NOMO-1 treated with dmso at 0.1 percent for 144 hours (cell line): ENCODE data around the gene HSPB9.
A peak's percentile ranks its signal among the peaks of the same experiment; 100 is the strongest.
"Not testable (repeated sequence)": the region's sequence is repeated elsewhere in the genome, so short reads cannot be mapped to it uniquely, and the experiment has no call there.

Source experiments
- DNase-seq: peaks from one replicate; lab custom pipeline; 2025; ENCODE audit not compliant: unreplicated experiment; lab: John Stamatoyannopoulos, UW

The HSPB9 gene

DNA sequence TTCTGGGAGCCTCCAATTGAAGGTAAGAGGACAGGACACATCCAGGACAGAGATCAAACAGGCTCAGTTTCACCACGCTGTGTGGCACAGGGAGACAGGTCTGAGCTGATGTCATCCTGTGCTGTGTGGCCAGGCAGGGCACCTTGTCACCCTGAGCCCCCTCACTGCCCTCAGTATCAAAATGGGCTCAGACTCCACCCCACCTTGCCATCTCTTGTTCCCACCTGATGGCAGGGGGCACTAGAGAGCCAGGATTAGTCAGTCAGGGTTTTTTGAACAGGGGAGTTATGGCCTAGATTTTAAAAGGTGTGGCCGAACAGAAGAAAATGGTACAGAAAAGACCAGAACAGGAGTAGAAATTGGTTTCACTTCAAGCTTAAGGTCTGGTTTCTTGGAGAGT, 4.1 kb upstream of the HSPB9 start:
- DNase-seq: no peak

DNA sequence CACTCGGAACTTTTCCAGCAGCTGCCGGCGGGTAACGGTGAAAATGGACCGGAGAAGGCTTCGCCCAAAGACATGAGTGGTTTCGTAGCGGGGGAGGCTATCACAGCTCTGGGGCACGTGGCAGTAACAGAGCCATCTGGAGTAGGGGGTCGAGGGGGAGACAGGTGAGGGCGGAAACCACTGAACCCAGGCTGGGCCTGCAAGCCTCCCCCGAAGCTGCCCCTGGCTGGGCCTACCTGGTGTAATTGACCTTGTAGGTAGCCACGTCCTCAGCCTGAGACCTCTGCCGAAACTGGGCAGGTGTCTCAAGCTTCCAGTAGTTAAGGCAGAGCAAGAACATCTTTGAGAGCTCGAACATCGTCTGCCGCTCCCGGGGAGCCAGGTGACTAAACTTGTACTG, 3.3 kb upstream of the HSPB9 start:
- DNase-seq: no peak

DNA sequence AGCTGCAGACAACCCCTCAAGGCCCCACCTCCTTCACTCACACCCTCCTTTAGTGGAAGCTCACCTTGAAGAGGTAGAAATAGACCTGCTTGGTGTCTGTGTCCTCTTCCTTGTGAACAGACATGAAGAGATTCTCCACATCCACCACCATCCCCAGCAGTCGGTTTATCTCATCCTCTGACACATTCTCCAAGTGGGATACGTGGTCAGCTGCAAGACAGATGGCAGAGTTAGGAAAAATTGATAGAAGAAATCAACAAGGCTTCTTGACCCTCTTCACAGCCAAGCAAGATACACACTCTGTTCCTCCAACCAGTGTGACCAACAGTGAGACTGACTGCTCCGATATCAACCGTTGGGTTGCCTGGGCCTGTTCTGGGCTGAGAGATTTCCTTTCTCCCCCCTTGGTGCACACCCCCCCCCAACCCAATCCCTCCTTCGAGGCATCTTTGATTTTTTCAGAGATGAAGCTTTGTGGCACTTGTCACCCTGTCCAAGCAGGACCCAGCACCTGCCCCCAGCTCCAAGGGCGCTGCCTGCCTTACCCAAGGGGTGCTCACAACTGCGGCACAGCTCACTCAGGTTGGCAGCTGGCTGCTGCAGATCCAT, 2.3 kb upstream of the HSPB9 start:
- no peak for DNase-seq

- peak; percentile 49 for DNase-seq
Observed at GRCh38 chr17:42120770-42121769, 1.5 kb upstream of the HSPB9 start, which contains the start of gene KAT2A. KAT2A (minus strand) TSS chr17:42121367; CDS start chr17:42121304, 63 bp downstream.

- DNase-seq: no peak
Observed at GRCh38 chr17:42124256-42124655, 1.7 kb downstream of the HSPB9 start.

DNA sequence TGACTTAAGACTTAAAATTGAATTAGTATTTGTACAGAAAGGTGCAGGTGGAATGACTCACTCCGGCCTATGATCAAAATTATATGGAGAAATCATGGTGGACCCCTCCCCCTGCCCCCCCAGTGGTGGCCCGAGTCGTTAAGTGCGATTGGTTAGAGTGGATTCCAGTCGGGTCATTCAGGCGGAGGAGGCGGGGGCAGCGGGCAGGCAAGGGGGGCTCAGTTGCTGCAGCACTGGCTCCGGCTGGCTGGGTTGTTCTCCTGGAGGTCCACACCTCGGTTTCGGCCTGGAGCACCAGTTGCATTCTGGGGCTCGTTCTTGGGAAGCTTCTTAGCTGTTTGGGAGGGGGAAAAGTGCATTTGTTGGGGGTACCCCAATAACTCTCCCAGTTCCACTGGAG, 3.0 kb downstream of the HSPB9 start:
- DNase-seq: no peak

GRCh38 chr17:42126836-42127235, 4.2 kb downstream of the HSPB9 start:
- DNase-seq: no peak

- no peak for DNase-seq
Observed at GRCh38 chr17:42127414-42127813, 4.8 kb downstream of the HSPB9 start.

DNA sequence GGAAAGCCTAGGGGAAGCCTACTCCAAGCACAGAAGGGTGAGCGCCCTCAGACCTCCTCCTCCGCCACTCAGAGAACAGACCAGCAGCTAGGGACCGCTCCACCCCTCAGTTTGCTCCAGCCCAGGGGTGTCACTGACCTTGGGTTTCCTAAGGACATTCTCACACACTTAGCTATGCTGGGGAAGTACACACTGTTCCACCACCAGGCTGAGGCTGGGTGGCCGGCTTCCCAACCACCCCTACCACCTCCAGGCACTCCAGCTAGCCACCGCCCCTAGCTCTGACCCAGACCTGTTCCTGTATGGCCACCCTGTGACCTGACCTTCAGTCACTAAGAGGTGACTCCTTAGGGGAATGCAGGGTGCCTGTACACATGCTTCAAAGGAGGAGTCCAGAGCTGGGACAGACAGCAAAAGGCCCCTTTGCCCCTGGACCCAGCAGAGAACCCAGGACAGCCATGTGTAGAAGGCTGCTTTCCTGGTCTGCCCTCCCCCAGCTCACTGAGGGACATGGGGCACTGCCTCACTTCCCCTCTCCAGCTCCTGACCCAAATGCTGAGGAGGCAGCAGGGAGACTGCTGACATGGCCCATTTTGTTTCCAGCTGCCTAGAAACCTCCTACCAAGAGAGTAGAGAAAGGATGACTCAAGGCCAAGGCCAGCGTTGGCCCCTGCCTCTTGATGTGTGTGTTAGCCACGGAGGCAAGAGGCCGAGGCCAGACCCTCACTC, 6.7 kb downstream of the HSPB9 start:
- no peak for DNase-seq

DNA sequence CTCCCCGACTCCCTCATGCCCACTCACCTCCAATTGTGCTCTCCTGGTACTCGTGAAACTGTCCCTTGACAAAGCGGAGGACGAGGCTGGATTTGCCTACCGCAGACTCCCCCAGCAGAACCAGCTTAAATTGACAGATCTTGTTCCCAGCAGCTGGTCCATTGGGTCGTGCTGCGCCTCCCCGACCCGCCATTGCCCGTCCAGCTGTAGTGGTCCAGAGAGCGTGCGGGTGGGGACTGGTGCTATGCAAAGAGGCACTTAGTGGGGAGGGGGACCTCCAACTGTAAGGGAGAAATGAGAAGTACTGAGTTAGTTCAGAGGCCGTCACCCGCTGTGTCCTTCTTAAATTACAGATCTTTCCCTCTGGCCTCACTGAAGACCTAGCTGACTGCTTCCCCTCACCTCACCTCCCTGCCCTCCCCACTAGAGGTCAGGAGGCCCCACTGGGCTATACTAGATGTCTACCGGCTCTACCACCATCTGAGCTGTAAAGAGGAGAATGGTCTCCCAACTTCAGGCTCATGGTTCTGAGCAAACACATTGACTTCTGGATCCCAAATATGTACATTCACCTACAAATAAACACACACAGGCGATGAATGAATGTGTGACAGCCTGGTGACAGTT, 7.8 kb downstream of the HSPB9 start:
- no peak for DNase-seq

- no peak for DNase-seq
Observed at GRCh38 chr17:42131232-42131631, 8.6 kb downstream of the HSPB9 start.

DNA sequence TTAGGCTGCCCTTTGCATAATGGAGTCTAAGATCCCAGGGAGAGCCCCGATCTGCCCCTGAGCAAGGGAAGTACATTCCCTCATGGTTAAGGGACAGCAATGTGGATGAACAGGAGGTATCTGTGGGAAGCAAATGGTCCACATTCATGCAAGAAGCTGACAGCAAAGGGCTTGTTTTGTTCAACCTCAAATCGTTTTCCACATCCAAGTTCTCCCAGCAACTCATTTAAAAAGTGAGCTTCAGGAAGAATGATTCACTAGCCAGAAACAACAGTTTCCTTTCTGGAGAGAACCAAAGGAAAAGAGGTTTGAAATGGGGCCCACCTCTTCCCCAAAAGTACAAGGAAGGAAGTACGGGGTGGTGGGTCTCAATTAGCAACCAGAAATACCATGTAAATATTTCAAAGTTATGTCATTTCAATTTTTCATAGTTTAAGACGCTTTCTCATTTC, 9.4 kb downstream of the HSPB9 start:
- no peak for DNase-seq

GRCh38 chr17:42132941-42133340, 10.3 kb downstream of the HSPB9 start:
- peak; percentile 64 for DNase-seq

- no peak for DNase-seq
Observed at GRCh38 chr17:42133461-42134041, 10.9 kb downstream of the HSPB9 start.

DNA sequence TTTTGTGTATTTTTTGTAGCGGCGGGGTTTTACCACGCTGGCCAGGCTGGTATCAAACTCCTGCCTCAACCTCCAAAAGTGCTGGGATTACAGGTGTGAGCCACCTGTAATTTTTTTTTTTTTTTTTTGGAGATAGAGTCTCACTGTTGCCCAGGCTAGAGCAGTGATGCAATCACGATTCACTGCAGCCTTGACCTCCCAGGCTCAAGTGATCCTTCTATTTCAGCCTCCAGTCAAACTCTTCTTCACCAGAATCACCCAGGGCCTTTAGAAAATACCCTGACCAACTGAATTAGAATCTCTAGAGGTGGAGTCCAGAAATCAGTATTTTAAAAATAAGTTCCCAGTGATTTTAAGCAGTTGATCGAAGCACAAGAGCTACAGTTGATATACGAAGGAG, 12.5 kb downstream of the HSPB9 start:
- DNase-seq: no peak

DNA sequence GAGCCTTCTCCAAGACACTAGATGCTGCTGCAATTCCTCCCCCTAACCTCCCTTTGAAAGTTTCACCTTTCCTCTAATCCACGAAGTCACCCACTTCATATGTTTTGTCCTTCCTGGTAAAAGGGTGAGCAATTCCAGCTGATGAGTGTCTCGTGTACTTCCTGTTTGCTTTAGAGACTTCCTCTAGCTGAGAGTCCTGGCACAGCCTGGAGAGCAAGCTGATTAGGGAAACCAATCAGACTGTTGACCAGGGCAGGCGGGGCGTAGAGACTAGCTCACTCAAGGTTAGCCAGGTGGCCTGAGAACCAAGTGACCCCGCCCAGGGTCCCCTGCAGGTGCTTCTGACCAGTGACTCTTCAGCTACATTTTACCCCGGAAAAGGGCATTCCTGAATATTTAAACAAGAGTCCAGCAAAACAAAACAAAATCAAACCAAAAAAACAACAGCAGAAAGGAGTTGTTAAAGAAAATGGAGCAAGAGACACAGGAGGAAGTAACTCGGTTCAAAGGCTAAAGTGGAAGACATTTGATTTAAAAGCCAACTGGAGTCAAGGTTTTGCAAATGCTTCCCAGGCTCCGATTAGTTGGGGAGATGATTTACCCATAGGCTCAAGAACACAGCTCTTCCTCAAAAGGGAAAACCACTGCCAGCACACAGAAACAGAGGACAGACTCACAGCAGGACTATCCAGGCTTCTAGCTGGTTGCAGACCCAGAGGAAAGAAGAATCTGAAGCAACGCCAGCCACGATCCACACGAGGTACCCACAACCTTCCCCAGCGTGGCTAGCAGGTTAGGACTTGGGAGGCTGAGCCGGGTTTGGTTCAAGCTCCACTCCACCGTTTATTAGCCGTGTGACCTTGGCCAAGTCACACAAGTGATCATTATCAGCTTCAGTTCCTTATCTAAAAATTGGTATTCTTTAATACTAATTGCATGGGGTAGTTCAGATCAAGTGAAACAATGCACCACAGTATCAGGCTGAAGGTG, 13.4 kb downstream of the HSPB9 start:
- no peak for DNase-seq

DNA sequence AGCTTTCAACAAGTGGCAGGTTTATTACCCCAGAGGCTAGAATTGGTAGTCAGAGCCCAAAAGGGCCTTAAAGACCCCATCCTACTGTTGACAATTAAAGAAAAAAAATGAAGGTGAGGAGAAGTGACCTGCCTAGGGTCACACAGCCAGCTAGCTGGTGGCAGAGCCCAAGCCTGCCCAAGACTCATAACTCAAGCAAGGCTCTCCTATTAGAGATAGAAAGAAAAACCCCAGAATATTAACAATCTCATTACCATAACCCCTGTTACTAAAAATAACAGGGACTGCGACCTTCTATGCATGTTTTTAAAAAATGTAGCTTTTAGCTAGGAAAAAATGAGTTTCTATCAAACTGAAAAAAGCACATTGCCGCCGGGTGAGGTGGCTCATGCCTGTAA, 14.0 kb downstream of the HSPB9 start:
- DNase-seq: no peak

GRCh38 chr17:42138749-42139492, 16.3 kb downstream of the HSPB9 start:
- no peak for DNase-seq

- DNase-seq: not testable (repeated sequence)
Observed at GRCh38 chr17:42140690-42141089, 18.1 kb downstream of the HSPB9 start.
